GM18909 (cell line): Measurements from ENCODE around the gene SHROOM3.

Experiments used
- ATAC-seq: cut with Tn5 transposase; IDR thresholded peaks from one replicate; pipeline ENCODE4 v1.9.1; 2021; ENCODE audit warnings: mild to moderate bottlenecking; ENCODE audit not compliant: unreplicated experiment, poor library complexity

SHROOM3 gene

GRCh38 chr4:76756416-76756815 lies 321.4 kb downstream of the SHROOM3 start:
- no peak for ATAC-seq

GRCh38 chr4:76757418-76757939 lies 322.4 kb downstream of the SHROOM3 start:
- no peak for ATAC-seq

- peak; percentile 51 for ATAC-seq
Measured at GRCh38 chr4:76758290-76758882, 323.4 kb downstream of the SHROOM3 start.

DNA sequence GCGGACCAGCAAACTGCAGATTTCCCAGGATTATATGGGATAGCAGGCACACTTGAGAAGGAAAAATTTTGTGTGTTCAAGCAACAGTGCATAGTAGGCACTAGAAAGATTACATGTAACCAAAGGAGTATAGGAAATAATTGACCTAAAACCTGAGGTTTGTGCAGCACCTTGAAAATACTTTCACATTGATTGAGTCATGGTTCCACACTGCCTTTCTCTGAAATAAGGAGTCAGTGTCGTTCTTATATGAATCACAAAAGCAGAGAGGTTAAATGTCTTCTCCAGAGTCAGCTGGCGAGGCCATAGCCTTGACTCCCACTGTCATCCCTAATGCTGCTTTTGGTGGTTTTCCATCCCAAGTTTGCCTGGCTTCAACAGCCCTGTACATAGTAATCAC lies 324.0 kb downstream of the SHROOM3 start:
- peak; percentile 54 for ATAC-seq

DNA sequence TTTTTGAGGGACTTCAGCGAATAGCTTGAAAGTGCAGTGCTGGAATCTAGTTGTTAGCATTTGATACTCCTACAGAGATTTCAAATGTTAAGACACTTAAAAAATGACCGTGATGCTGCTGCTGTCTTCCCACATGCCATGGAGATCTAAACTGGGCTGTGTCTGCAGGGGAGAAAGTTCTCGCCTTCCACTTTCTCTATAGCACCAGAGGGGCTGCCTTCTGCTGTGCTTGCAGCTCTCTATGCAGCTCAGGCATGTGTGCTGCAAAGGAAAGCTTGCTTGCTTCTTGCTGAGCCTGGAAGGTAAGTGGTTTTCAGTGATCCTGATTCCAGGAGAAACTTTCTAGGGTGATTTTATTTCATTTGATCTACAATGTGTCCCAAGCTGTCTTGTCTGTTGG lies 325.2 kb downstream of the SHROOM3 start:
- ATAC-seq, result no peak

- no peak for ATAC-seq
Measured at GRCh38 chr4:76762137-76763130, 327.4 kb downstream of the SHROOM3 start.

DNA sequence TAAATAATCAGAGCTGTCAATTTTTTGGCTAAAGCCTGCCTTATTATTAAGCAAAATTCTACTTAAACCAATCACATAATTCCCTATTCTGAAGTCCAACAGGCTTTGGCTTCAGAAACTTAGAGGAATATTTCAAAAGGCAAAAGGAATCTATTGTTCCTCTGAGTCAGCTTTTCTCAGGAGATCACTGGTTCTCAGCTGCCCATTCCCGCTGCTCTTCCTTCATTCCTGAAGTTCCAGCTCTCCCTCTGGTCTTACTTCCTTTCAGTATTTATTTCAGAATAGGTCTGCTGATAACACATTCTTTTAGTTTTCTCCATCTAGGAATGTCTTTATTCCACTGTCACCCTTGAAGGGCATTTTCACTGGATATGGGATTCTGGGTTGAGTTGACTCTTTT lies 329.2 kb downstream of the SHROOM3 start:
- ATAC-seq, result no peak

DNA sequence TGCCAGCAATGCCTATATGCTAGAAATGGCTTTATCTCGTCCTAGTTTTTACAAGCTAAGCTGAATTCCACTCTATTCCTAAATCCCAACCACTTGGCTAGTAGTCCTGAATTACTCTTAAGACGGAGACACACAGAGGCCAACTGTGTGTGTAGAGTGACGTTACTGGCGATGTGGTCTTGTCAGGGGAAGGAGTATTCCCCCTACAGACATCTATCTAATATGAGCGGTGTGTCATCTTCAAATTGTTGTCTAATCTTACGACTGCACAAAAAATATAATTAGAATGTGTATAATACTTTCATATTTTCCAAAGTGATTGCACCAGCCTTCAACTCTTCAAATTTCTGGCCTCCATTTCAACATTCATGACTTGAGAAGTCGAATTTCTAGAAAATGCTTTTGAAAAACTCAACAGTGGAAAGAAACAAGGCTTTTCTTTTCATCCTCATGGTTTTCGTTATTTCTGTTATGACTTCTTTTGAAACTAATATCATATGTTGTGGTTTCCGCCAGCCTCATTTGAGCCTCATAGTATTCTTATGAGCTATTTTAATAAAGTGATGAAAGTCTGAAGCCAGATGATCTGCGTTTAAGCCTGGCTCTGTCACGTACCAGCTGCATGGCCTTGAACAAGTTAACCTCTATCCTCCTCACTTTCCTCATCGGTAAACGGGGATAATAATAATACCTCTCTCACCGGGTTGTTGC lies 330.6 kb downstream of the SHROOM3 start:
- no peak for ATAC-seq

GRCh38 chr4:76767983-76768382 lies 333.0 kb downstream of the SHROOM3 start:
- no peak for ATAC-seq

- ATAC-seq, result no peak
Measured at GRCh38 chr4:76772498-76773106, 337.6 kb downstream of the SHROOM3 start.

- no peak for ATAC-seq
Measured at GRCh38 chr4:76773766-76774165, 338.7 kb downstream of the SHROOM3 start.

DNA sequence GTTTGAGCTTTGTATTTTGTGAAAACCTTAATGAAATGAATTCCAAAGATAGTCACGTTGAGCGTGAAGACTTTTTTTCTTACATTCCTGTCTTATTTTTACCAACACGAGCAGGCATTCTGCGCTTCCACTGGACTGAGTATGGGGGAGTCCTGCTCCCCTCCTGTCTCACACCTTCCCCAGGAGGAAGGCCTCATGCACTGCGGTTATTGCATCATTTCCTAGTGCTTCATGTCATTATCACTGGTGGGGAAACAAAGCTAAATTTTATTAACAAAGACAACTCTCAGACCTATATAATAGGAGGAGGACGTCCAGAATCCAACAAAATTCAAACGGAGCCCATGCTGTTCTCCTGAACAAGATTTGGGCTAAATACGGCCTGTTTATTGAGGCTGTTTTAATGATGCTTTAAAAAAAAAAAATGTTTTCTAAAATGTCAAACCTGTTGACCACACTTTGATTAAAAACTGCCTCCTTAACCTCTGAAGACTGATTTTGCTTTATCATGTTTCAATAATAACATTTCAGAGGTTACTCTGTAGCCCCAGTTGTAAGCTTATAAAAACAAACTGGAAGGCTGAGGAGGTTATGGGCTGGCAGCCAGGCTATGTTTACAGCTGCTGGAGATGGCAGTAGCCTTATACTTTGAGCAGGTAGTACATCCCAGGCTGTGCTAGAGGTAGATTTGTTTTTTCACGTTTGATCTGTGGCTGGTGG lies 344.9 kb downstream of the SHROOM3 start:
- ATAC-seq, result no peak

DNA sequence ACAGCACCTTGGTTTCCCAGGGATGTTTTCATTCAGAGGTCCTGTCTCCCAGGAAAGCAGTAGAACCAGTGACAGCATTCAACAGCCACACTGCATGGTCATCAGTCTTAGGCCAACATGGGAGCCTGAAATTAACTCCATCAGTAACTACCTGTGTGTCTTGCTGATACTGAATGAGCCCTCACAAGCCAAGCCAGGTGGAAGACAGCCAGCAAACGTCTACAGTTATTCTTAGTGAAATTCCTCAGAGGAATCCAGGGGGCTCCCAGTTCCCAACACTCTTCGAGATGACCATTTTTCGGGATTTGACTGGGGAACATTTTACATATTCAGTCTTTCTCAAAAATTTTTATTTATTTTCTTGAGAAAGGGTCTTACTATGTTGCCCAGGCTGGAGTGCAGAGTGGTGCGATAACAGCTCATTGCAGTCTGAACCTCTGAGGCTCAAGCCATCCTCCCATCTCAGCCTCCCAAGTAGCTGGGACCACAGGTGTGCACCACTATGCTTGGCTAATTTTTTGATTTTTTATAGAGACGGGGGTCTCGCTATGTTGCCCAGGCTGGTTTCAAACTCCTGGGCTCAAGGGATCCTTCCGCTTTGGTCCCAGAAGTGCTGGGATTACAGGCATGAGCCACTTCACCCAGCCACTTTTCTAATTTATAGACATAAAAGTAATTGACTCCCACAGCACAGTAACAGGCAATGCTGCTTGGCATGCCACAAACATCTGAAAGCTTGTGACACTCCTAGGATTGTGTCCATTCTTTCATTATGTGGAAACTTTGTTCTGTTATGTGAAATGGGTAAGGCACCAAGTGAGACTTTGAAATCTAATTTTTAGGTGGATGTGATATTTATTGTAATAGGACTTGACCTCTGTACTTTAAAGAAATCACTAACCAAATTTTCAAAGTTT lies 346.0 kb downstream of the SHROOM3 start:
- no peak for ATAC-seq

GRCh38 chr4:76781698-76782595 lies 346.9 kb downstream of the SHROOM3 start:
- peak; percentile 64 for ATAC-seq

GRCh38 chr4:76782837-76783236 lies 347.8 kb downstream of the SHROOM3 start:
- no peak for ATAC-seq

GRCh38 chr4:76783836-76784235 lies 348.8 kb downstream of the SHROOM3 start:
- ATAC-seq, result no peak

DNA sequence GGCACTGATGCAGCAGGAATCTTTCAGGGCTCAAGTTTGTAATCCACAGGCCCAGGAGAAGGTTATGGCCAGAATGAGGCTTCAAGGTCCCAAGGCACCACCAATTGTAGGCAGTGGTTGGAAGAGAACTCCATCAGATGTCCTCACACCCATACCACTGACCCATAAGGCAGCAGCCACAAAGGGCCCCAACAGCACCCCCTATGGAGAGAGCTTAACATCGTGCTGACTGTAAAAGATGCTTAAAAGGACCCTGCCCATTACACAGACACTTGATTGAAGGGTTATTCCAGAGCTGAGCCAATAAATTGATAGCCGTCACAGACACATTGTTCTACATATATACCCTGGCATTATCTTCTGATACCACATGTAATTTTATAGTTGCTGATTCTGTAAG lies 349.2 kb downstream of the SHROOM3 start:
- no peak for ATAC-seq

DNA sequence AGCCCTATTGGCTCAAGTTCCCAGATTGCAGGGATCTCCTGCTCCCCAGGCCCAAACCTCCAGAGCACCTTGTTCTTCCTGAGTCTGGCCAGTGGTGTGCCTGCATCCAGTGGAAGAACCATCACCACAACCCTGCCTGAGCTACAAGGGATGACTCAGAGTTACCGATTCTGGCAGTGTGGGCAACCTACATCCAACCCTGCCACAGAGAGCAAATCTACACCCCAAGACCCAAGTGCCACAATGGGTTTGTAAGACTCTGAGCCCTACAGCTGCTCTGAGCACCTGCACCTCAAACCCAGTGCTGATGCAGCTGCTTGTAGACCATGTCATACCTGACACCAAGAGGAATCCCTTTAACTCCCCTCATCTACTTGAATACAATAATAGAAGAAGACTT lies 352.9 kb downstream of the SHROOM3 start:
- ATAC-seq, result no peak
